Pancreas (tissue), 10 donors: ENCODE data around the gene TRAF4. TPM values are rescaled to one million over a fixed set of nuclear protein-coding genes. Genes with fewer than 3 reads are reported as not detected.

Experiments used
- ATAC-seq, 4 donors: fragments of 200-7000 bp; cut with Tn5 transposase; one replicate each; pipeline versions ENCODE4 v1.8.0 to v1.9.1; 2020; ENCODE audit warnings: mild to moderate bottlenecking in 4 of 4, moderate library complexity in 4 of 4
- DNase-seq, 6 donors: peaks; one replicate each; pipeline ENCODE4 v3.0.0-alpha.2; 2020
- FAIRE-seq: peaks from 2 replicates; lab custom pipeline; 2012; peaks lifted over from hg19 to GRCh38; lab: Jason Lieb, UNC
- H3K27ac ChIP-seq, 4 donors: fragments of 200-600 bp; sonication (generic); 1 replicate in 3 of 4; 2 replicates in 1 of 4; pipeline versions ENCODE4 v1.5.0 to v1.8.0; 2020
- H3K27me3 ChIP-seq, 4 donors: fragments of 200-600 bp; one replicate each; pipeline ENCODE4 v1.8.0; 2021
- H3K36me3 ChIP-seq, 3 donors: fragments of 200-600 bp; sonication (generic) in 1 of 3; one replicate each; pipeline versions ENCODE4 v1.5.0 to v1.8.0; 2020 to 2021
- H3K4me1 ChIP-seq, 3 donors: fragments of 200-600 bp; one replicate each; pipeline ENCODE4 v1.8.0; 2021
- H3K4me3 ChIP-seq, 4 donors: fragments of 200-600 bp; sonication (generic) in 2 of 4; one replicate each; pipeline versions ENCODE4 v1.5.0 to v1.8.0; 2020 to 2021
- H3K9me3 ChIP-seq, 4 donors: fragments of 200-600 bp; one replicate each; pipeline ENCODE4 v1.8.0; 2021
- WGBS, 2 donors: extraction: QIAGEN DNeasy Blood & Tissue Kit; methylation state at CpG; one replicate each; pipeline ENCODE4 v1.1.7; 2013; 5-methylcytosine and 5-hydroxymethylcytosine counted together
- intact Hi-C, 3 donors: fragments of 100-400 bp; cut with DNase I; formaldehyde crosslinking; loops; one replicate each; pipeline versions ENCODE4 v1.11.1 to v1.14.2; 2022
- polyA plus RNA-seq, 2 donors: library from polyadenylated mRNA; stranded (reverse); fragments of 200-250 nt; gene quantifications; one replicate each; pipeline ENCODE4 v1.2.3, GENCODE V29; 2013
- total RNA-seq, 6 donors: library from RNA; stranded (reverse); fragmentation: NEBNext Ultra II Directional in 4 of 6; extraction: Animal tissue kit (Norgen Biotek cat#: 25700) in 4 of 6; gene quantifications; one replicate each; pipeline versions ENCODE4 v1.2.1 to v1.2.4, GENCODE V29; 2021 to 2023
- TF ChIP-seq, protein P1 (sequence below), 4 donors: fragments of 200-600 bp; sonication (generic) in 3 of 4; IDR thresholded peaks; one replicate each; pipeline versions ENCODE4 v1.5.0 to v1.8.0; 2021; ENCODE audit warnings: antibody characterized with exemption in 4 of 4
- donor health status: healthy with polysubstance abuse.
- donor health status: DM: no; HTN: no; CAD: no; lungs with moderate emphysema.
- donor health status: DM: no; HTN: no; CAD: no.
- donor health status: control.
- donor health status: control.
- donor health status: Bipolar disorder and iron deficiency.
- donor health status: DM: yes; HTN: yes; CAD: no.
- donor health status: DM: no; HTN: no; CAD: no.
- donor health status: DM: no; HTN: no; CAD: no.
- donor health status: DM: yes; HTN: yes; CAD: no.

The TRAF4 gene
- total and polyA plus RNA-seq, 8 donors = 22.6 to 48.2 (median 33.2) TPM

GRCh38 chr17:28746611-28747050 lies 2.8 kb downstream of the TRAF4 start:
- DNase-seq (peak; percentile 75 to 92 (median 88)), FAIRE-seq (no peak), ATAC-seq (peak; percentile 46 to 63 (median 54))
- TF ChIP-seq, protein P1, sequence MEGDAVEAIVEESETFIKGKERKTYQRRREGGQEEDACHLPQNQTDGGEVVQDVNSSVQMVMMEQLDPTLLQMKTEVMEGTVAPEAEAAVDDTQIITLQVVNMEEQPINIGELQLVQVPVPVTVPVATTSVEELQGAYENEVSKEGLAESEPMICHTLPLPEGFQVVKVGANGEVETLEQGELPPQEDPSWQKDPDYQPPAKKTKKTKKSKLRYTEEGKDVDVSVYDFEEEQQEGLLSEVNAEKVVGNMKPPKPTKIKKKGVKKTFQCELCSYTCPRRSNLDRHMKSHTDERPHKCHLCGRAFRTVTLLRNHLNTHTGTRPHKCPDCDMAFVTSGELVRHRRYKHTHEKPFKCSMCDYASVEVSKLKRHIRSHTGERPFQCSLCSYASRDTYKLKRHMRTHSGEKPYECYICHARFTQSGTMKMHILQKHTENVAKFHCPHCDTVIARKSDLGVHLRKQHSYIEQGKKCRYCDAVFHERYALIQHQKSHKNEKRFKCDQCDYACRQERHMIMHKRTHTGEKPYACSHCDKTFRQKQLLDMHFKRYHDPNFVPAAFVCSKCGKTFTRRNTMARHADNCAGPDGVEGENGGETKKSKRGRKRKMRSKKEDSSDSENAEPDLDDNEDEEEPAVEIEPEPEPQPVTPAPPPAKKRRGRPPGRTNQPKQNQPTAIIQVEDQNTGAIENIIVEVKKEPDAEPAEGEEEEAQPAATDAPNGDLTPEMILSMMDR (IDR thresholded peaks at IDR 0.05) = no peak
- Histone ChIP-seq H3K36me3 (peaks cover 0 to 22% (median 12%) of the 10 kb centered on the region in 3 donors), H3K4me1 (peaks cover 38 to 51% (median 43%) of the 10 kb centered on the region in 3 donors), H3K27me3 (no peaks in the 10 kb centered on the region), H3K9me3 (no peaks in the 10 kb centered on the region), H3K27ac (peak overlapping the region; percentile 83 to 98 (median 96)), H3K4me3 (peak overlapping the region in 2 of 4 donors; percentile 84 to 91)
- 8 to 11% methylated on average over 5 of the region's 5 CpGs for WGBS, 2 donors
- intact Hi-C loops = no loop called here

DNA sequence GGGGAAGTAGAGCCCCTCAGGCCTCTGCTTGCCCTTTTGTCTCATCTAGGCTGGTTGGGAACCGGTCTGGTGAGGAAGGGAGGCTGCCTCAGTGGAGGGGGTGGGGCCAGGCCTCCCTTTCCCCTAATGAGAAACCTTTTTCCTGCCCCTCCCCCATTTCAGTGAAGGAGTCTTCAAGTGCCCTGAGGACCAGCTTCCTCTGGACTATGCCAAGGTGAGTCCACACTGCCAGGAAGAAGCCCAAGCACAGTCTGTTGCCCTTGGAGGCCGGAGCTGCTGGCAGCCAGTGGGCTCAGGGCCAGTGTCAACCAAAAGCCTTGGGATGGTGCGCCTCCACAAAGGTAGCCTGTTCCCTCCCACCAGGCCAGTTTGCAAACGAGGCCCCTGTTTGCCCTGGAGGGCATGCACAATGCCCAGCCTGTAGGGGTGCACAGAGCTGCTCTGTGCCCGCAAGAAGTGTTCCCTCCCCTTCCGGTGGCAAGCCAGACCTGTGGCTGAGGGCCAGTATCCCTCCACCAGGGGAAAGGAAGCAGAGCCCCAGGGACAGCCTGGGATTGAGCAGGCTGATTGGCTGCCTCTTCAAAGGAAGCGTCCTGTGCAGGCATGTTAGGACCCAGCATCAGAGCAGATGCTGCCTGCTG lies 3.4 kb downstream of the TRAF4 start:
- no peaks in the 10 kb centered on the region for H3K27me3 ChIP-seq
- no peak for FAIRE-seq
- peaks cover 38 to 51% (median 43%) of the 10 kb centered on the region in 3 donors for H3K4me1 ChIP-seq
- H3K27ac ChIP-seq = peak overlapping the region; percentile 83 to 98 (median 96)
- peak overlapping the region in 2 of 4 donors; percentile 84 to 91 for H3K4me3 ChIP-seq
- H3K36me3 ChIP-seq = peaks cover 0 to 23% (median 12%) of the 10 kb centered on the region in 3 donors
- 8 to 13% methylated on average over 7 of the region's 7 CpGs for WGBS, 2 donors
- intact Hi-C loops = no loop called here
- TF ChIP-seq, protein P1 (IDR thresholded peaks at IDR 0.05) = no peak
- H3K9me3 ChIP-seq = no peaks in the 10 kb centered on the region
- peak; percentile 70 to 92 (median 86) for DNase-seq
- ATAC-seq = peak; percentile 29 to 51 (median 44)

GRCh38 chr17:28747801-28748750 lies 4.3 kb downstream of the TRAF4 start:
- intact Hi-C loops = no loop called here
- H3K9me3 ChIP-seq = no peaks in the 10 kb centered on the region
- 69 to 71% methylated on average over 18 of the region's 18 CpGs for WGBS, 2 donors
- peaks cover 0 to 23% (median 12%) of the 10 kb centered on the region in 3 donors for H3K36me3 ChIP-seq
- DNase-seq (peak in 2 of 6 donors; percentile 48 to 72), ATAC-seq (no peak), FAIRE-seq (no peak)
- no peaks in the 10 kb centered on the region for H3K27me3 ChIP-seq
- H3K27ac ChIP-seq = peak overlapping the region in 3 of 4 donors; percentile 83 to 98 (median 94)
- no peak overlapping the region for H3K4me3 ChIP-seq
- TF ChIP-seq, protein P1 (IDR thresholded peaks at IDR 0.05) = no peak
- H3K4me1 ChIP-seq = peaks cover 38 to 48% (median 43%) of the 10 kb centered on the region in 3 donors

- Histone ChIP-seq H3K27ac (peak overlapping the region in 1 of 4 donors; percentile 57), H3K27me3 (no peaks in the 10 kb centered on the region), H3K4me3 (no peak overlapping the region), H3K4me1 (peaks cover 38 to 48% (median 43%) of the 10 kb centered on the region in 3 donors), H3K9me3 (no peaks in the 10 kb centered on the region), H3K36me3 (peaks cover 0 to 23% (median 12%) of the 10 kb centered on the region in 3 donors)
- TF ChIP-seq, protein P1 (IDR thresholded peaks at IDR 0.05) = no peak
- no peak for FAIRE-seq
- intact Hi-C loops = no loop called here
- ATAC-seq = no peak
- WGBS, 2 donors = 45 to 46% methylated on average over 18 of the region's 18 CpGs
- peak in 4 of 6 donors; percentile 50 to 80 (median 63) for DNase-seq
These were observed 5.2 kb downstream of the TRAF4 start for GRCh38 chr17:28748852-28749515.
